ACC112 (cell line): ENCODE results near the gene CCKAR.

Source experiments
- H2AFZ ChIP-seq: fragments of 200-600 bp; sonication (generic); one replicate; pipeline ENCODE4 v1.6.0; 2017; ENCODE audit warnings: antibody characterized with exemption, low read length; ENCODE audit not compliant: unreplicated experiment
- H3K27ac ChIP-seq: fragments of 200-600 bp; sonication (generic); 2 replicates; pipeline ENCODE4 v1.5.1; 2014; ENCODE audit warnings: low read depth, mild to moderate bottlenecking, antibody characterized with exemption, low read length, moderate library complexity
- H3K27me3 ChIP-seq: fragments of 200-600 bp; sonication (generic); 2 replicates; pipeline ENCODE4 v1.6.1; 2014; ENCODE audit warnings: mild to moderate bottlenecking, antibody characterized with exemption, low read length, moderate library complexity, mixed read lengths; ENCODE audit not compliant: insufficient read depth
- H3K36me3 ChIP-seq: fragments of 200-600 bp; sonication (generic); 2 replicates; pipeline ENCODE4 v1.6.1; 2016; ENCODE audit warnings: mild to moderate bottlenecking, antibody characterized with exemption, low read length, moderate library complexity, mixed read lengths; ENCODE audit not compliant: insufficient read depth
- H3K4me1 ChIP-seq: fragments of 200-600 bp; sonication (generic); one replicate; pipeline ENCODE4 v1.6.1; 2016; ENCODE audit warnings: low read length, mixed read lengths; ENCODE audit not compliant: insufficient read depth, unreplicated experiment, control insufficient read depth
- H3K4me3 ChIP-seq: fragments of 200-600 bp; sonication (generic); 2 replicates; pipeline ENCODE4 v1.5.1; 2014; ENCODE audit warnings: mild to moderate bottlenecking, low read depth, low read length
- H3K79me2 ChIP-seq: fragments of 200-600 bp; sonication (generic); one replicate; pipeline ENCODE4 v1.6.0; 2016; ENCODE audit warnings: low read length; ENCODE audit not compliant: control insufficient read depth, unreplicated experiment, insufficient read depth

Gene CCKAR

GRCh38 chr4:26490111-26490959 lies at the start of gene CCKAR:
Gene CCKAR, minus strand, starts transcription at chr4:26490484. Its CDS starts 217 bp downstream, at chr4:26490267.
- Histone ChIP-seq H2AFZ (no peak within 1 kb of the TSS), H3K79me2 (no peaks in the 10 kb centered on the region), H3K27me3 (peaks cover 50% of the 10 kb centered on the region), H3K27ac (no peak within 1 kb of the TSS), H3K36me3 (no peaks in the 10 kb centered on the region), H3K4me3 (no peak within 1 kb of the TSS), H3K4me1 (no peaks in the 10 kb centered on the region)

GRCh38 chr4:26533685-26534084 lies 43.4 kb upstream of the CCKAR start:
- Histone ChIP-seq H3K36me3 (no peaks in the 10 kb centered on the region), H3K4me3 (no peak overlapping the region), H3K4me1 (no peaks in the 10 kb centered on the region), H3K27ac (no peak overlapping the region), H3K79me2 (no peaks in the 10 kb centered on the region), H2AFZ (no peak overlapping the region), H3K27me3 (no peaks in the 10 kb centered on the region)

- Histone ChIP-seq H2AFZ (no peak overlapping the region), H3K4me1 (no peaks in the 10 kb centered on the region), H3K4me3 (no peak overlapping the region), H3K79me2 (no peaks in the 10 kb centered on the region), H3K36me3 (no peaks in the 10 kb centered on the region), H3K27ac (no peak overlapping the region), H3K27me3 (no peaks in the 10 kb centered on the region)
Observed at GRCh38 chr4:26531491-26532116, 41.3 kb upstream of the CCKAR start.

- H2AFZ ChIP-seq, result no peak overlapping the region
- H3K4me3 ChIP-seq, result no peak overlapping the region
- peaks cover 10% of the 10 kb centered on the region for H3K4me1 ChIP-seq
- no peaks in the 10 kb centered on the region for H3K27me3 ChIP-seq
- no peaks in the 10 kb centered on the region for H3K36me3 ChIP-seq
- H3K79me2 ChIP-seq, result no peaks in the 10 kb centered on the region
- H3K27ac ChIP-seq, result no peak overlapping the region
Observed at GRCh38 chr4:26530099-26530498, 39.8 kb upstream of the CCKAR start.

- Histone ChIP-seq H3K27me3 (no peaks in the 10 kb centered on the region), H3K79me2 (no peaks in the 10 kb centered on the region), H3K27ac (no peak overlapping the region), H3K4me3 (no peak overlapping the region), H3K36me3 (no peaks in the 10 kb centered on the region), H3K4me1 (peaks cover 16% of the 10 kb centered on the region), H2AFZ (no peak overlapping the region)
Observed at GRCh38 chr4:26529479-26529878, 39.2 kb upstream of the CCKAR start.

GRCh38 chr4:26525771-26526150 lies 35.5 kb upstream of the CCKAR start:
- Histone ChIP-seq H3K4me3 (peak overlapping the region; percentile 15; the same call in 1 of the 2 replicates), H3K27ac (no peak overlapping the region), H2AFZ (no peak overlapping the region), H3K36me3 (no peaks in the 10 kb centered on the region), H3K27me3 (no peaks in the 10 kb centered on the region), H3K79me2 (no peaks in the 10 kb centered on the region), H3K4me1 (peaks cover 29% of the 10 kb centered on the region)

- H3K36me3 ChIP-seq, result no peaks in the 10 kb centered on the region
- H3K27ac ChIP-seq, result no peak overlapping the region
- H3K79me2 ChIP-seq, result no peaks in the 10 kb centered on the region
- peaks cover 29% of the 10 kb centered on the region for H3K4me1 ChIP-seq
- no peak overlapping the region for H2AFZ ChIP-seq
- H3K27me3 ChIP-seq, result no peaks in the 10 kb centered on the region
- H3K4me3 ChIP-seq, result peak overlapping the region; percentile 15; the same call in 1 of the 2 replicates
Observed at GRCh38 chr4:26525136-26525770, 35.0 kb upstream of the CCKAR start.

- H3K79me2 ChIP-seq, result no peaks in the 10 kb centered on the region
Observed at GRCh38 chr4:26524011-26524410, 33.7 kb upstream of the CCKAR start.

GRCh38 chr4:26522478-26522877 lies 32.2 kb upstream of the CCKAR start:
- Histone ChIP-seq H3K79me2 (no peaks in the 10 kb centered on the region), H3K27me3 (no peaks in the 10 kb centered on the region), H2AFZ (no peak overlapping the region), H3K36me3 (no peaks in the 10 kb centered on the region), H3K4me3 (no peak overlapping the region), H3K27ac (no peak overlapping the region), H3K4me1 (peaks cover 29% of the 10 kb centered on the region)

More at GRCh38 chr4:26524011-26524410, 33.7 kb upstream of the CCKAR start:
- Histone ChIP-seq H3K4me1 (peaks cover 29% of the 10 kb centered on the region), H3K27me3 (no peaks in the 10 kb centered on the region), H3K36me3 (no peaks in the 10 kb centered on the region), H3K27ac (no peak overlapping the region), H2AFZ (no peak overlapping the region), H3K4me3 (no peak overlapping the region)

- Histone ChIP-seq H3K27ac (no peak overlapping the region), H3K4me1 (peaks cover 27% of the 10 kb centered on the region), H3K27me3 (no peaks in the 10 kb centered on the region), H2AFZ (no peak overlapping the region), H3K4me3 (no peak overlapping the region), H3K36me3 (no peaks in the 10 kb centered on the region), H3K79me2 (no peaks in the 10 kb centered on the region)
Observed at GRCh38 chr4:26520728-26521450, 30.6 kb upstream of the CCKAR start.
